ENCODE data around the gene TBXAS1.

Gene TBXAS1

DNA sequence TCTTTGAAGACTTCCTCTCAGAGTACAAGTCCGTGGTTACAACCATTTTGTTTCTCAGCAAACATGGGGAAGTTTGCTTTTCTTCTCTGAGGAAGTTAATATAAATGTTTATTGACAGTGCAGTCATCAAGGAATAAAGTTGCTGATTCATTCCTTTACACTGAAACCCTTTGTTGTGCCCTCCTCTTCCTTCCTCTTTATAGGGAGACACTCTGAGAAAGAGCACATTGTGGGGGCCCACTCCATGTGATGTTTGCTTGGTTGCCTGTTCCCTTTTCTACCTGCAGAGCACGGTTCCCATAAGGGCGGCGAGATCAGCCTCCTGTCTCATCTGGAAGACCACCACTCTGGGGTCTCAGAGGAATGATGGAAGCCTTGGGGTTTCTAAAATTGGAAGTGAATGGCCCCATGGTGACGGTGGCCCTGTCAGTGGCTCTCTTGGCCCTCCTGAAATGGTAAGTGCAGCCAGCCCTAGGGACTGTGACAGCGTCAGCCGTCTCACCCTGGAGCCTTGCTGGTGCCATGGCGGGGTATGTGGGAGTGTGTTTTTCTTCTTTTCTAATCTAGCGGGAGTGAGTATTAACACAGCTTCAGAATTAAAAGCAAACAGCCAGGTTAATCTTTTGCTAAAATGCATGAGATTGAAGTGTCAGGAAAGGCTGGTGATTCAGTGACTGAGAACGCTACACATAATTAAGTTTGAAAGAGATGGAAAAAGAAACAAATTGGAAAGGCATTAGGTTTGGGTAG lies at the start of gene TBXAS1:
Gene TBXAS1 (plus strand): TSS at position 240 of the 750 bp plus-strand sequence. CDS start 127 bp downstream, at position 367.
- DNase-seq (ENCODE audit: low read depth, low spot score): peak; percentile 71

- peak; percentile 59 for DNase-seq (ENCODE audit: low read depth, low spot score)
Measured at GRCh38 chr7:139782932-139783331, 46.1 kb upstream of the TBXAS1 start.

DNA sequence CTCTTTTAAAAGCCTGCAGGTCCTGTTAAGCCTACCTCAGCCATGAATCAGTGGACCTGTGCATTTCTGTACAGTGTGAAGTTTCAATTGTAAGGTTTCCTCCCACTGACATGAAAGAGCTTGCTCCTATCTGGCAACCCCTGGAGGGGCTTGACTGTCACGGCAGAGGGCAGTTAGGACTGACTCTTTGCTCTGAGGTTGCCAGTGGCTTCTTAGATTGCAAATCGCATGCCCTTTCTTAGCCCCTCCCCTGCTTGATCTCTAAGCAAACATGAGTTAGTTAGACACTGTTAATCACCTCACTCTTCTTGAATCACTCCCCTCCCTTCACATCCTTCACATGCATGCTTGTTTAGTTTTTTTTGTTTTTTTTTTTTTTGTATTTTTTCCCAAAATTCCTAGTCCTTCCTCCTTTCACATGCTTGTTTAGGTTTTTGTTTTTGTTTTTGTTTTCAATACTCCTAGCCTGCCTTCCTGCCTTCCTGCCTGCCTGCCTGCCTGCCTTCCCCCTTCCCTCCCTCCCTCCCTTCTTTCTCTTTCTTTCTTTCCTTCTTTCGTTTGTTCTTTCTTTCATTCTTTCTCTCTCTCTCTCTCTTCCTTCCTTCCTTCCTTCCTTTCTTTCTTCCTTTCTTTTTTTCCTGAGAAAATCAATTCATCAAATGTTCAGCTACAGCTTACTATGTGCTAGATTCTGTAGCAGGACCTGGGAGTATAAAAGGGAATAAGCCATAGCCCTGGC lies 45.2 kb upstream of the TBXAS1 start:
- DNase-seq (ENCODE audit: low read depth, low spot score): no peak

DNA sequence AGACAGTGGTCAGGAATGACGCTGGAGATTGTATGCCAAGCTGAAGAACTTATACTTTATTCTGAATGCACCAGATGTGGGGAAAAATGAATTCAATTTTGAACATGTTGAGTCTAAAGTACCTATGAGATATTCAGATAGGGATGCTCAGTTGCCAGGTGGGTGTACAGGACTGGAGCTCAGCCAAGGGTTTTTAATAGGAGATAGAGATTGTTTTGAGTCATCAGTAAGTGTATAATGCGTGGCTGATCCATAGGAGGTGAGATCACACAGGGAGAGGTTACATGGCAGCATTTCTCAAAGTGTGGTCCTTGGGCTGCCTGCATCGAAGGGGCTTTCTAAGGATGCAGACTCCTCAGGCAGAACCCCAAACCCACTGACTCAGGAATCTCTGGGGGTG lies 44.4 kb upstream of the TBXAS1 start:
- DNase-seq (ENCODE audit: low read depth, low spot score): no peak

GRCh38 chr7:139791316-139791715 lies 37.7 kb upstream of the TBXAS1 start:
- DNase-seq (ENCODE audit: low read depth, low spot score): no peak

GRCh38 chr7:139797607-139798006 lies 31.5 kb upstream of the TBXAS1 start:
- peak; percentile 62 for DNase-seq (ENCODE audit: low read depth, low spot score)

- peak; percentile 31 for DNase-seq (ENCODE audit: low read depth, low spot score)
Measured at GRCh38 chr7:139798221-139798620, 30.8 kb upstream of the TBXAS1 start.

GRCh38 chr7:139798892-139799291 lies 30.2 kb upstream of the TBXAS1 start:
- no peak for DNase-seq (ENCODE audit: low read depth, low spot score)

DNA sequence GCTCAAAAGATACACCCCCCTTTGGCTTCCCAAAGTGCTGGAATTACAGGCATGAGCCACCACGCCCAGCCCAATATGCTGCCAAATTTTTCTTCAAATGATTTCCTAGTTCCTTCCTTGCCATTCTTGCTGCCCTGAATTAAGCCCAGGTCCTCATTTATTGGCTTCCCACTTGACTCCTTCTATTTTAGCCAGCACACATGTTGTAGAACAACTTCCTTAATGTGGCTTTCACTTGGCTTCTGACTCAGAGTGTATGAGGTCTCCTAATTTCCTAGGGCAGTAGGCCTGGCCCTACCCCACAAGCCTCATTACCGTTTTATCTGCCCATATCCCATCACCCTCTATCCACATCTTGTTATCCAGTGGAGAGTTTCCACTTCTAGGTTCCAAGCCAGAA lies 29.5 kb upstream of the TBXAS1 start:
- no peak for DNase-seq (ENCODE audit: low read depth, low spot score)

GRCh38 chr7:139804571-139804970 lies 24.5 kb upstream of the TBXAS1 start:
- no peak for DNase-seq (ENCODE audit: low read depth, low spot score)

DNA sequence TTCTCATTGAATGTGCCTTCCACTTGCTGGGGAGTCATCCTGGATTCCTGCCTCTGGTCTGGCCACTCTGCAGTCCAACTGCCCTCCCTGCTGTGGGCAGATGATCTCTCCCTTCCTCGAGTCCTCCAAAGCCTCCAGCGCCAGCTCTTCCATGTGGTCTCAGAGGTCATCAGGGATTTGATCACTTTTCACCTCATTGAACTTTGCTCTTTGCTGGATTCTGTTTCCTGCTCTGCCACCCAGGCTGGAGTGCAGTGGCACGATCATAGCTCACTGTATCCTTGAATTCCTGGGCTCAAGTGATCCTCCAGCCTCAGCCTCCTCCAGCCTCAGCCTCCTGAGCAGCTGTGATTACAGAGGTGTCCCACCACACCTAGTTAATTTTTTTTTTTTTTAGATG lies 22.1 kb upstream of the TBXAS1 start:
- DNase-seq (ENCODE audit: low read depth, low spot score): no peak

- DNase-seq (ENCODE audit: low read depth, low spot score): no peak
Measured at GRCh38 chr7:139808427-139808826, 20.6 kb upstream of the TBXAS1 start.

GRCh38 chr7:139808846-139809442 lies 20.1 kb upstream of the TBXAS1 start:
- DNase-seq (ENCODE audit: low read depth, low spot score): no peak

DNA sequence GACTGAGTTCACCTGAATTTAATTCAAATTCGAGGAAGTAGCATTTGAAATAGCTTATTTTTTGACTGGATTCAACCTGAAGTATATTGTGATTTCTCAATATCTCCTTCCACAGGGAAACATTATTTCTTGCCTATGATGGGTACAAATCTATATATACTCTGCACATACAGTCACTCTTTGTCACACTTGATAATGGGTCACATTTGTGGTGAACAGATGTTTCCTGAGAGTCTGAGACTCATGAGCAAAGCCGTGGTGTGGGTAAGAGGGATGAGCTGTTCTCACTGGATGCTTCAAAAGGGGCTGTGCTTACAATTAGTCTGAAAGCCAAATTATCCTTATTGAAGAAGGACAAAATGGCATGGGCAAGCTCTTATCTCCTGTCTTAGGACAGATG lies 18.0 kb upstream of the TBXAS1 start:
- no peak for DNase-seq (ENCODE audit: low read depth, low spot score)

DNA sequence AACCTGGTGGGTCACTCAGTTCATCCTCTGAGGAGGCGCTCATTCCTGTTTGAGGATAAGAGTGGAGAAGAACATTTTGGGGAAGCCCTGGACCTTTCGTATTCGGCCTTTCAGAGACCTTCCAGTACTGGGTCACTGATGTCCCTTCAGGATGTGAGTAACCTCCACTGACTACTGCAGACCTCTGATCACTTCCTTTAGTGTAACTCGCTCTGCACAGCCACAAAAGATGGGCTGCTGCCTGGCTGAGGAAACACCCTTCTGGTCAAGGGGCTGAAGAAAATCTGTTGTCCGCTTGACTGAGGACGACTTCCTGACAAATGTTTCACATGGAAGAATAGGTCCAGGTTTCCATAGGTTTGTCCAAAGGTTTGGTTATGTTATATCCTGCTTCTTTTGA lies 15.9 kb upstream of the TBXAS1 start:
- DNase-seq (ENCODE audit: low read depth, low spot score): no peak

- DNase-seq (ENCODE audit: low read depth, low spot score): no peak
Measured at GRCh38 chr7:139813689-139814088, 15.4 kb upstream of the TBXAS1 start.

DNA sequence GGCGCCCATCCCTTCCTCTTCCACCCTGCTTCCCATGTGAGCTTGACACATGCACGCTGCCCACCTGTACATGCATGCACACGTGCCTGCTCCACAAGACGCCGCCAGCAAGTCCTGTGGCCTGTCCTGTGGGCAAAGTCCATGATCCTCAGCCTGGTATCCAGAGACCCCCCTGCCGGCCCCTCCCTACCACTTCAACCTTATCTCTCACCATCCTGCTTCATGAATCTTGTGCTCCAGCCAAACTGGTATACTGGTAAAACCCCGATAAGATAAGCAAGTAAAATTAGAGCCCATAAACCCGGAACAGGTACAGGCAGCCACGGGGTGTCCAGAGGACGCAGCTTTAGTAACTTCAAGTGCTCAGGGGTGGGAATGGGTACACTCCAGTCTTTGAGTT lies 11.8 kb upstream of the TBXAS1 start:
- no peak for DNase-seq (ENCODE audit: low read depth, low spot score)

- no peak for DNase-seq (ENCODE audit: low read depth, low spot score)
Measured at GRCh38 chr7:139820089-139820488, 9.0 kb upstream of the TBXAS1 start.

- no peak for DNase-seq (ENCODE audit: low read depth, low spot score)
Measured at GRCh38 chr7:139821349-139822105, 7.5 kb upstream of the TBXAS1 start.

DNA sequence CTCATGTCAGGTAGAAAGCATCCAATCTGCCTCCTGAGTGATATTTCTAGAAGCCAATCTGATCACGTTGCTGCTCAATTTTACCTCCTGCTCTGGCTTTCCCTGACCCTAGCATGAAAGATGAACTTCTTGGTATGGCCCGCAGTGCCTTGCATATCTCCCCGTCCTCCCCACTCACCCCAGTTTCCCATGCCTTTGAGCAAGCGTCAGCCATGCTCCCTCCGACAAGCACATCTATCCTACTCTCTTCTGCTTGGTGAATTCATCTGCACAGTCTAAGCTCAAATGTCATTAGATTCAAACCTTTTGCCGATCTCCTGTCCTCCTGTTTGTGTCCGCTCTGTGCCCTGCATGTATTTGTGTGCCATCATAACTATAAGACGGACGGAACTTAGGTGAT lies 6.2 kb upstream of the TBXAS1 start:
- DNase-seq (ENCODE audit: low read depth, low spot score): no peak

- no peak for DNase-seq (ENCODE audit: low read depth, low spot score)
Measured at GRCh38 chr7:139823959-139824521, 5.0 kb upstream of the TBXAS1 start.

Data from astrocyte of the hippocampus (primary cell).